Thyroid gland (tissue), 4 donors: Measurements from ENCODE around the gene EPC1. TPM values are rescaled to one million over a fixed set of nuclear protein-coding genes. Genes with fewer than 3 reads are reported as not detected.

Experiments
- DNase-seq, 2 donors: peaks; one replicate each; pipeline ENCODE4 v3.0.0-alpha.2; 2019
- H3K27ac ChIP-seq, 3 donors: fragments of 200-600 bp; sonication (generic); 1 replicate in 2 of 3; 2 replicates in 1 of 3; pipeline ENCODE4 v1.5.1; 2016 to 2019; ENCODE audit warnings: mild to moderate bottlenecking in 1 of 3, moderate library complexity in 1 of 3
- H3K27me3 ChIP-seq: fragments of 200-600 bp; sonication (generic); one replicate; pipeline ENCODE4 v1.5.1; 2019
- H3K36me3 ChIP-seq, 2 donors: fragments of 200-600 bp; sonication (generic); one replicate each; pipeline ENCODE4 v1.5.1; 2016 to 2019
- H3K4me1 ChIP-seq, 2 donors: fragments of 200-600 bp; sonication (generic); one replicate each; pipeline ENCODE4 v1.5.1; 2017 to 2019
- H3K4me3 ChIP-seq, 3 donors: fragments of 200-600 bp; sonication (generic); replicated peaks in 1 of 3; 1 replicate in 2 of 3; 2 replicates in 1 of 3; pipeline ENCODE4 v1.5.1; 2016; ENCODE audit warnings: mild to moderate bottlenecking in 1 of 3
- H3K9me3 ChIP-seq: fragments of 200-600 bp; sonication (generic); one replicate; pipeline ENCODE4 v1.5.1; 2017
- POLR2A ChIP-seq, 2 donors: fragments of 450-650 bp; IDR thresholded peaks; one replicate each; pipeline ENCODE4 v1.6.1; 2017; ENCODE audit warnings: antibody characterized with exemption in 2 of 2, mild to moderate bottlenecking in 2 of 2, moderate library complexity in 1 of 2
- WGBS, 2 donors: methylation state at CpG; one replicate each; pipeline ENCODE4 v1.1.5; 2017; 5-methylcytosine and 5-hydroxymethylcytosine counted together
- intact Hi-C: fragments of 100-400 bp; cut with DNase I; formaldehyde crosslinking; loops from one replicate; pipeline ENCODE4 v1.15.1; 2023
- total RNA-seq, 4 donors: library from RNA; depleted of rRNA; stranded (reverse); fragments of >200 nt; gene quantifications; one replicate each; pipeline ENCODE4 v1.2.3, GENCODE V29; 2016
- TF ChIP-seq, protein P1 (sequence below), 6 experiments: fragments of 200-600 bp in 3 of 6; fragments of 450-650 bp in 3 of 6; sonication (generic) in 3 of 6; IDR thresholded peaks; one replicate each; pipeline ENCODE4 v1.5.1; 2016 to 2019; ENCODE audit warnings: antibody characterized with exemption in 6 of 6, mild to moderate bottlenecking in 2 of 6, inconsistent platforms in 1 of 6, moderate library complexity in 1 of 6

The EPC1 gene
- total RNA-seq, 4 donors from 2014 or later: 60.0 to 83.4 (median 69.0) TPM

GRCh38 chr10:32299354-32299980, 47.5 kb downstream of the EPC1 start:
- DNase-seq: no peak
- no peaks in the 10 kb centered on the region for H3K27me3 ChIP-seq
- H3K4me1 ChIP-seq: peaks cover 6 to 9% of the 10 kb centered on the region in 2 donors
- peaks cover 0 to 3% of the 10 kb centered on the region in 2 donors for H3K36me3 ChIP-seq
- H3K9me3 ChIP-seq: no peaks in the 10 kb centered on the region
- no peak overlapping the region for H3K27ac ChIP-seq
- WGBS, 2 donors: 97 to 99% methylated on average over 7 of the region's 7 CpGs
- intact Hi-C loops: no loop called here
- H3K4me3 ChIP-seq: no peak overlapping the region
- TF ChIP-seq POLR2A (IDR thresholded peaks at IDR 0.05): no peak
- TF ChIP-seq, protein P1, sequence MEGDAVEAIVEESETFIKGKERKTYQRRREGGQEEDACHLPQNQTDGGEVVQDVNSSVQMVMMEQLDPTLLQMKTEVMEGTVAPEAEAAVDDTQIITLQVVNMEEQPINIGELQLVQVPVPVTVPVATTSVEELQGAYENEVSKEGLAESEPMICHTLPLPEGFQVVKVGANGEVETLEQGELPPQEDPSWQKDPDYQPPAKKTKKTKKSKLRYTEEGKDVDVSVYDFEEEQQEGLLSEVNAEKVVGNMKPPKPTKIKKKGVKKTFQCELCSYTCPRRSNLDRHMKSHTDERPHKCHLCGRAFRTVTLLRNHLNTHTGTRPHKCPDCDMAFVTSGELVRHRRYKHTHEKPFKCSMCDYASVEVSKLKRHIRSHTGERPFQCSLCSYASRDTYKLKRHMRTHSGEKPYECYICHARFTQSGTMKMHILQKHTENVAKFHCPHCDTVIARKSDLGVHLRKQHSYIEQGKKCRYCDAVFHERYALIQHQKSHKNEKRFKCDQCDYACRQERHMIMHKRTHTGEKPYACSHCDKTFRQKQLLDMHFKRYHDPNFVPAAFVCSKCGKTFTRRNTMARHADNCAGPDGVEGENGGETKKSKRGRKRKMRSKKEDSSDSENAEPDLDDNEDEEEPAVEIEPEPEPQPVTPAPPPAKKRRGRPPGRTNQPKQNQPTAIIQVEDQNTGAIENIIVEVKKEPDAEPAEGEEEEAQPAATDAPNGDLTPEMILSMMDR (IDR thresholded peaks at IDR 0.05): no peak

GRCh38 chr10:32298075-32298812, 48.7 kb downstream of the EPC1 start:
- intact Hi-C loops: no loop called here
- no peak overlapping the region for H3K27ac ChIP-seq
- H3K9me3 ChIP-seq: no peaks in the 10 kb centered on the region
- H3K27me3 ChIP-seq: no peaks in the 10 kb centered on the region
- H3K36me3 ChIP-seq: no peaks in the 10 kb centered on the region
- 93 to 95% methylated on average over 11 of the region's 11 CpGs for WGBS, 2 donors
- TF ChIP-seq, protein P1 (IDR thresholded peaks at IDR 0.05): no peak
- TF ChIP-seq POLR2A (IDR thresholded peaks at IDR 0.05): no peak
- H3K4me3 ChIP-seq: no peak overlapping the region
- no peak for DNase-seq
- H3K4me1 ChIP-seq: peaks cover 6 to 9% of the 10 kb centered on the region in 2 donors

DNA sequence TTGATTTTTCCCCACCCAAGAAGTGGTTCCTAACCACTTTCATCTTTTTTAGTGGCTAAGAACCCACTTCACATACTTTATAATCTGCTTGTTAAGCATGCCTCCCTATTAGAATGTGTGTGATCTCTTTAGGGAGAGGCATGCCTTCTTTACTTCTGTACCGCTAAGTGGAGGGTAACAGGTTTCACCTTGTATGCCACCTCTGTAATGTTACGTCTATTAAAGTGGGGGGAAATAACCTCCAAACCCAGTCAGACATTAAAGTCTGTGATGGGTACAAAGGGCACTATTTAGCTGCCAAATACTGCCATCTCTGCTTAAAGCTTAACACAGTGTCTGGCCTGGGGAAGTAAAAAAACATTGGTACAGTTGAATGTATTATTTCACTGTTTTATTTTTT, 51.9 kb downstream of the EPC1 start:
- WGBS, 2 donors: 85% methylated on average over 2 of the region's 2 CpGs
- DNase-seq: no peak
- Histone ChIP-seq H3K27ac (no peak overlapping the region), H3K27me3 (no peaks in the 10 kb centered on the region), H3K4me1 (peaks cover 6 to 9% of the 10 kb centered on the region in 2 donors), H3K4me3 (no peak overlapping the region), H3K36me3 (peaks cover 9 to 11% of the 10 kb centered on the region in 2 donors), H3K9me3 (no peaks in the 10 kb centered on the region)
- intact Hi-C loops: no loop called here
- TF ChIP-seq, protein P1 (IDR thresholded peaks at IDR 0.05): no peak

GRCh38 chr10:32293581-32293980, 53.4 kb downstream of the EPC1 start:
- TF ChIP-seq, protein P1 (IDR thresholded peaks at IDR 0.05): no peak
- no peak for TF ChIP-seq POLR2A (IDR thresholded peaks at IDR 0.05)
- 94 to 97% methylated on average over 4 of the region's 4 CpGs for WGBS, 2 donors
- no peak for DNase-seq
- H3K27ac ChIP-seq: no peak overlapping the region
- H3K36me3 ChIP-seq: peaks cover 9 to 14% of the 10 kb centered on the region in 2 donors
- no peaks in the 10 kb centered on the region for H3K27me3 ChIP-seq
- H3K4me3 ChIP-seq: no peak overlapping the region
- intact Hi-C loops: no loop called here
- H3K4me1 ChIP-seq: peaks cover 5 to 6% of the 10 kb centered on the region in 2 donors
- no peaks in the 10 kb centered on the region for H3K9me3 ChIP-seq

DNA sequence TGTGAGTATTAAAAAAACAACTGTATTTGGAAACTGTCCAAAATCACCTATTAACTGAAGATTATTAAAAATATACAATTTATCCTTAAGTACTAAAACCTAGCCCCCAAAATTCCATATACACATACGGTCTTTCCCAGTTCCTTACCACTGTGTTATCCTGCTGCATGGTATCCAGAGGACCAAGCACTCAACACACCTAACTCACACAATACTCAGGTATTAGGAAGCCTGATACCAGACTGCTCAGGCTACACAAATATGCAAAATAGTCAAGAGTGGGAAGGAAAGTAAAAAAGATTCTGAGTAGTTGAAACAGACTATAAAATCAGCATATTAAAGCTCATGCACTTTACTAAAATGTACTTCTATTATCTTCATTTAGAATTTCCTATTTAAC, 67.2 kb downstream of the EPC1 start:
- H3K36me3 ChIP-seq: peaks cover 9 to 12% of the 10 kb centered on the region in 2 donors
- peak overlapping the region in 1 of 3 donors; percentile 15 for H3K27ac ChIP-seq
- intact Hi-C loops: no loop called here
- H3K4me1 ChIP-seq: peaks cover 0 to 7% of the 10 kb centered on the region in 2 donors
- no peaks in the 10 kb centered on the region for H3K9me3 ChIP-seq
- no peaks in the 10 kb centered on the region for H3K27me3 ChIP-seq
- no peak for DNase-seq
- no peak overlapping the region for H3K4me3 ChIP-seq
- TF ChIP-seq POLR2A (IDR thresholded peaks at IDR 0.05): no peak
- TF ChIP-seq, protein P1 (IDR thresholded peaks at IDR 0.05): no peak
- 92 to 100% methylated on average over 1 of the region's 1 CpG for WGBS, 2 donors
